GM12878 (cell line): ENCODE data around the gene CAMK2N2. TPM values are rescaled to one million over a fixed set of nuclear protein-coding genes. Genes with fewer than 3 reads are reported as not detected.

ENCODE experiments used
- ATAC-seq: fragments of 200-7000 bp; cut with Tn5 transposase; 3 replicates; pipeline ENCODE4 v1.9.1; 2020; ENCODE audit warnings: mild to moderate bottlenecking, moderate library complexity
- BruUV-seq: library from RNA; stranded (reverse); fragments of 400-500 nt; replicated peaks from 2 replicates; lab custom pipeline; 2021; lab: Mats Ljungman, UMichigan
- CTCF ChIA-PET: fragments of 300-600 bp; sonication (Branson Sonifier 250); formaldehyde crosslinking; extraction: SDS; loops from one replicate; lab custom pipeline; 2021; ENCODE audit warnings: inconsistent platforms; lab: Yijun Ruan, JAX
- POLR2A ChIA-PET: fragments of 350-600 bp; formaldehyde crosslinking; extraction: SDS; loops from one replicate; lab custom pipeline; 2021; ENCODE audit warnings: inconsistent platforms; lab: Charles Lee
- RAD21 ChIA-PET: fragments of 300-600 bp; sonication (Branson Sonifier 250); formaldehyde crosslinking; loops from one replicate; lab custom pipeline; 2023; ENCODE audit warnings: antibody characterized with exemption; ENCODE audit not compliant: unreplicated experiment; lab: Charles Lee
- SMC1A ChIA-PET: fragments of 300-600 bp; sonication (Branson Sonifier 250); formaldehyde crosslinking; loops from one replicate; lab custom pipeline; 2023; ENCODE audit not compliant: unreplicated experiment, uncharacterized antibody; lab: Charles Lee
- DNase-seq: peaks from one replicate; pipeline ENCODE4 v3.0.0-alpha.2; 2011; ENCODE audit warnings: low read depth, low spot score
- FAIRE-seq: peaks from 3 replicates; lab custom pipeline; 2011; peaks lifted over from hg19 to GRCh38; lab: Jason Lieb, UNC
- H2AFZ ChIP-seq: 2 replicates; pipeline ENCODE4 v1.6.0; 2011; ENCODE audit warnings: low read depth, low read length, control low read depth; ENCODE audit not compliant: control insufficient read depth
- H3K27ac ChIP-seq: 2 replicates; pipeline ENCODE4 v1.5.1; 2011; ENCODE audit warnings: control low read depth; ENCODE audit not compliant: control insufficient read depth, insufficient read depth
- H3K27me3 ChIP-seq, 2 experiments: replicated peaks in 1 of 2; 2 replicates each; pipeline versions ENCODE4 v1.6.0 to v1.6.1; 2011; ENCODE audit warnings: low read length in 1 of 2; ENCODE audit not compliant: control insufficient read depth in 2 of 2, insufficient read depth in 2 of 2
- H3K36me3 ChIP-seq, 2 experiments: 2 replicates each; pipeline ENCODE4 v1.5.1; 2011; ENCODE audit warnings: low read length in 1 of 2; ENCODE audit not compliant: control insufficient read depth in 2 of 2, insufficient read depth in 2 of 2
- H3K4me1 ChIP-seq: 2 replicates; pipeline ENCODE4 v1.6.1; 2011; ENCODE audit warnings: mild to moderate bottlenecking, low read length, moderate library complexity, mixed read lengths; ENCODE audit not compliant: control insufficient read depth, insufficient read depth
- H3K4me2 ChIP-seq: 2 replicates; pipeline ENCODE4 v1.6.0; 2011; ENCODE audit warnings: control low read depth; ENCODE audit not compliant: control insufficient read depth, insufficient read depth
- H3K4me3 ChIP-seq: fragments of 200-600 bp; sonication (generic); 2 replicates; pipeline ENCODE4 v1.5.1; 2016
- H3K79me2 ChIP-seq: 2 replicates; pipeline ENCODE4 v1.6.0; 2011; ENCODE audit warnings: low read length; ENCODE audit not compliant: control insufficient read depth, insufficient read depth
- H3K9ac ChIP-seq: 2 replicates; pipeline ENCODE4 v1.8.0; 2011; ENCODE audit warnings: low read length, control low read depth, mixed read lengths; ENCODE audit not compliant: control insufficient read depth, insufficient read depth
- H3K9me3 ChIP-seq: replicated peaks from 3 replicates; pipeline ENCODE4 v1.5.1; 2011; ENCODE audit warnings: mild to moderate bottlenecking, low read length; ENCODE audit not compliant: control insufficient read depth, insufficient read depth
- H4K20me1 ChIP-seq: 2 replicates; pipeline ENCODE4 v1.6.0; 2011; ENCODE audit not compliant: control insufficient read depth, insufficient read depth
- CEBPZ ChIP-seq: fragments of 150-350 bp; IDR thresholded peaks from 2 replicates; pipeline ENCODE4 v1.6.1; 2016; ENCODE audit warnings: low read depth, low read length
- CREB1 ChIP-seq: IDR thresholded peaks from 2 replicates; pipeline ENCODE4 v1.6.1; 2012; ENCODE audit warnings: low read depth, mild to moderate bottlenecking, inconsistent platforms
- DPF2 ChIP-seq: fragments of 450-650 bp; IDR thresholded peaks from 2 replicates; pipeline ENCODE4 v1.6.1; 2017; ENCODE audit warnings: mild to moderate bottlenecking
- HDAC2 ChIP-seq: fragments of 200-600 bp; sonication (generic); IDR thresholded peaks from 2 replicates; pipeline ENCODE4 v1.6.1; 2017
- IRF4 ChIP-seq: IDR thresholded peaks from 2 replicates; pipeline ENCODE4 v1.6.1; 2011; ENCODE audit warnings: low read depth, low read length
- NBN ChIP-seq: fragments of 450-650 bp; IDR thresholded peaks from 2 replicates; pipeline ENCODE4 v1.6.1; 2016
- NKRF ChIP-seq: fragments of 450-650 bp; conservative IDR thresholded peaks from 2 replicates; pipeline ENCODE4 v1.6.1; 2017; ENCODE audit warnings: mild to moderate bottlenecking, moderate library complexity
- RAD51 ChIP-seq: fragments of 450-650 bp; IDR thresholded peaks from 2 replicates; pipeline ENCODE4 v1.6.1; 2016; ENCODE audit warnings: moderate library complexity, mild to moderate bottlenecking, inconsistent platforms
- RELA ChIP-seq: fragments of 450-650 bp; IDR thresholded peaks from 2 replicates; pipeline ENCODE4 v1.8.0; 2014; ENCODE audit warnings: borderline replicate concordance; ENCODE audit not compliant: partially characterized antibody
- RUNX3 ChIP-seq: IDR thresholded peaks from 2 replicates; pipeline ENCODE4 v1.6.1; 2012; ENCODE audit warnings: low read length, inconsistent platforms
- SIX5 ChIP-seq: IDR thresholded peaks from 2 replicates; pipeline ENCODE4 v1.6.1; 2011; ENCODE audit warnings: mild to moderate bottlenecking, low read depth, low read length, moderate library complexity; ENCODE audit not compliant: severe bottlenecking
- STAT1 ChIP-seq: fragments of 450-650 bp; conservative IDR thresholded peaks from 2 replicates; pipeline ENCODE4 v1.6.1; 2014; ENCODE audit warnings: antibody characterized with exemption, mild to moderate bottlenecking
- TCF3 ChIP-seq: IDR thresholded peaks from 2 replicates; pipeline ENCODE4 v1.6.1; 2012; ENCODE audit warnings: low read depth, mild to moderate bottlenecking, low read length, borderline replicate concordance; ENCODE audit not compliant: insufficient read depth
- WGBS: methylation state at CpG from one replicate; pipeline ENCODE4 v1.1.6; 2016; ENCODE audit warnings: low lambda C conversion rate; ENCODE audit not compliant: insufficient replicate concordance, insufficient coverage; ENCODE audit errors: missing lambda C conversion rate; 5-methylcytosine and 5-hydroxymethylcytosine counted together
- in situ Hi-C: fragments of 300-500 bp; cut with MboI; formaldehyde crosslinking; loops from 9 replicates; pipeline ENCODE4 v1.14.3; 2018; ENCODE audit warnings: mixed read lengths
- intact Hi-C: fragments of 100-400 bp; cut with micrococcal nuclease; formaldehyde crosslinking; loops from one replicate; pipeline ENCODE4 v1.14.2; 2022; ENCODE audit not compliant: unreplicated experiment
- polyA plus RNA-seq, 11 experiments: library from polyadenylated mRNA; depleted of rRNA in 4 of 11; unstranded in 6 of 11; stranded (reverse) in 5 of 11; fragments of >200 nt; fragmentation: Nextera tagmentation in 4 of 11; fragmentation: Illumina TruSeq in 1 of 11; extraction: Ambion mirVana in 4 of 11; extraction: Trizol in 1 of 11; gene quantifications; 1 replicate in 1 of 11; 2 replicates in 10 of 11; pipeline versions ENCODE4 v1.2.1 to v1.2.3, GENCODE V29; 2011 to 2016; ENCODE audit warnings: inconsistent platforms in 2 of 11, missing spikeins in 2 of 11, low read depth in 1 of 11
- total RNA-seq, 4 experiments: library from RNA; depleted of rRNA in 3 of 4; stranded (reverse); fragments of >200 nt in 3 of 4; fragmentation: Illumina TruSeq in 1 of 4; extraction: Trizol in 1 of 4; gene quantifications; 2 replicates each; pipeline versions ENCODE4 v1.2.1 to v1.2.3, GENCODE V29; 2013 to 2021
- TF ChIP-seq, protein P1 (sequence below): IDR thresholded peaks from 2 replicates; pipeline ENCODE4 v1.6.1; 2011; ENCODE audit warnings: borderline replicate concordance, low read depth, mild to moderate bottlenecking, moderate library complexity, mixed read lengths, low read length; ENCODE audit not compliant: insufficient read depth; ENCODE audit errors: extremely low read length
- TF ChIP-seq, protein P2 (sequence below): IDR thresholded peaks from 2 replicates; pipeline ENCODE4 v1.6.1; 2012; ENCODE audit warnings: low read length, inconsistent platforms

Gene CAMK2N2
- total and polyA plus RNA-seq, 10 of the 15 experiments (the other 5 are each of a cell fraction or from before 2014, with no cell fraction given) = 0.06 to 1.4 (median 0.45) TPM; not detected in 1

DNA sequence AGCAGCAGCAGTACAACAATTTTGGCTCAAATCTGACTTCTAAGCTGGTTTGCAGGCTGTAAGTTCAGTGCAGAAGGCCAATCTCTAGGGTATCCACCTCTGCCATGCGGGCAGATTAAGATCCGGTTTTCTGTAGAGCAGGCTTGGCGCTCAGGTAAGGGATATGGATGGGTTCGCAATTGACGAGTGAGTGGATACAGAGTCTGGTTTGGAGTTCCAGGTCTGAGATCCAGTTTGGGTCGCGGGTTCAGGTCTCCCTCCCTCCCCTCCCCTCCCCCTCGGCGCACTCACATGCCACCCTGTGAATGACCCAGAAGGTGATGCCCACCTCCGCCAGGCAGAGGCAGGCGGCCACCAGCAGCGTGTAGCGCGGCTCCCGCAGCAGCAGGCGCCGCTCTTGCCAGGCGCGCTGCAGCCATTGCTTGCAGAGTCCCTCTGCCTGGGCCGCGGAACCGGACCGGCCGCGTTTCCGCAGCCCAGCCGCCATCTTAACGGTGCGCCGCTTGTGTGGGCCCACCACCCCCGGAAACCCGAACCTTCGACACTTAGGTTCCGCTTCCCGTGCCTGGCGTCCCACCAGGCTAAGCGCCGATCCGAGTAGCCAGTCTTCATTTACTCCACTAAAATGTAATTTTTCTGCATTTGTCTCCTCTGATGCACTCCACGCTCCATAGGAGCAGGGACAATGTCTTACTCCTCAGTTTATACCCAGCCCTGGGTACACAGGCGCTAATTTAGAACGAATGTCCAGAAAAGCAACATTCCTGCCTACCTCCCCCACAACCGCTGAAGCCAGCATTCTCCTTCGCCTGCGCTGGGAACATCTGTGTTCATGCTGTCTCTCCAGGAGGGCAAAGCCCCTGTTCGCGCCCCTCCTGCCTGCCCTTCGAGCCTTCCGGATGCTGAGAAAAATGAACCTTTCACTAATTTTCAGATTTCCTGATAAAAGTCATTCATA, 12.6 kb downstream of the CAMK2N2 start, which contains the start of gene ALG3:
TSS of gene ALG3 (minus strand) at position 509 of the 958 bp plus-strand sequence. CDS start at position 487, 22 bp downstream.
- 1% methylated on average over 47 of the region's 49 CpGs for WGBS
- no peaks in the 10 kb centered on the region for H4K20me1 ChIP-seq
- RAD21 ChIA-PET = interaction anchor here (1.1 to 1.2 kb wide), 2 partner anchors 21 to 353 kb away, joined by 8 to 17 read pairs; no protein-coding TSS in a partner anchor
- FAIRE-seq (peak; percentile 49), DNase-seq (peak; percentile 41), ATAC-seq (peak; percentile 66)
- H3K27me3 ChIP-seq = no peaks in the 10 kb centered on the region
- BruUV-seq = no TSS peak
- H3K9ac ChIP-seq = peak within 1 kb of the TSS; percentile 98
- CTCF ChIA-PET = interaction anchor here (1.1 to 7.1 kb wide), 5 partner anchors 12 to 352 kb away, joined by 3 to 69 read pairs (median 18); partner anchors contain the start of gene VWA5B2
- H3K4me1 ChIP-seq = no peaks in the 10 kb centered on the region
- intact Hi-C loops = loop anchor here (1.0 to 5.0 kb wide), 2 partner anchors 111 to 364 kb away; partner anchors contain the start of genes EIF2B5 and PARL
- H3K36me3 ChIP-seq = peaks cover 2 to 10% of the 10 kb centered on the region in 2 experiments
- no peaks in the 10 kb centered on the region for H3K9me3 ChIP-seq
- POLR2A ChIA-PET = interaction anchor here (1.4 kb wide), 1 partner anchor 54 kb away, joined by 3 read pairs; no protein-coding TSS in a partner anchor
- H3K27ac ChIP-seq = peak within 1 kb of the TSS; percentile 91
- peak within 1 kb of the TSS; percentile 82 for H3K4me3 ChIP-seq
- H2AFZ ChIP-seq = peak within 1 kb of the TSS; percentile 99
- peaks cover 17% of the 10 kb centered on the region for H3K79me2 ChIP-seq
- in situ Hi-C loops = loop anchor here (5.0 kb wide), 1 partner anchor 361 kb away; no protein-coding TSS in a partner anchor
- H3K4me2 ChIP-seq = peak within 1 kb of the TSS; percentile 100
- SMC1A ChIA-PET = no interaction called here
- no peak for TF ChIP-seq TCF3
- peak; percentile 52 for TF ChIP-seq SIX5
- TF ChIP-seq STAT1 = no peak
- TF ChIP-seq CEBPZ = no peak
- TF ChIP-seq, protein P1, sequence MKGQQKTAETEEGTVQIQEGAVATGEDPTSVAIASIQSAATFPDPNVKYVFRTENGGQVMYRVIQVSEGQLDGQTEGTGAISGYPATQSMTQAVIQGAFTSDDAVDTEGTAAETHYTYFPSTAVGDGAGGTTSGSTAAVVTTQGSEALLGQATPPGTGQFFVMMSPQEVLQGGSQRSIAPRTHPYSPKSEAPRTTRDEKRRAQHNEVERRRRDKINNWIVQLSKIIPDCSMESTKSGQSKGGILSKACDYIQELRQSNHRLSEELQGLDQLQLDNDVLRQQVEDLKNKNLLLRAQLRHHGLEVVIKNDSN = peak; percentile 7
- peak; percentile 34; the same call in 1 of the 2 replicates for TF ChIP-seq RAD51
- peak; percentile 76 for TF ChIP-seq RUNX3
- no peak for TF ChIP-seq HDAC2
- TF ChIP-seq DPF2 = 0 out of 2 replicates have a peak, but pooled peaks have one; percentile 22
- 0 out of 2 replicates have a peak, but pooled peaks have one; percentile 65 for TF ChIP-seq CREB1
- 0 out of 2 replicates have a peak, but pooled peaks have one; percentile 13 for TF ChIP-seq NBN
- no peak for TF ChIP-seq IRF4
- TF ChIP-seq, protein P2, sequence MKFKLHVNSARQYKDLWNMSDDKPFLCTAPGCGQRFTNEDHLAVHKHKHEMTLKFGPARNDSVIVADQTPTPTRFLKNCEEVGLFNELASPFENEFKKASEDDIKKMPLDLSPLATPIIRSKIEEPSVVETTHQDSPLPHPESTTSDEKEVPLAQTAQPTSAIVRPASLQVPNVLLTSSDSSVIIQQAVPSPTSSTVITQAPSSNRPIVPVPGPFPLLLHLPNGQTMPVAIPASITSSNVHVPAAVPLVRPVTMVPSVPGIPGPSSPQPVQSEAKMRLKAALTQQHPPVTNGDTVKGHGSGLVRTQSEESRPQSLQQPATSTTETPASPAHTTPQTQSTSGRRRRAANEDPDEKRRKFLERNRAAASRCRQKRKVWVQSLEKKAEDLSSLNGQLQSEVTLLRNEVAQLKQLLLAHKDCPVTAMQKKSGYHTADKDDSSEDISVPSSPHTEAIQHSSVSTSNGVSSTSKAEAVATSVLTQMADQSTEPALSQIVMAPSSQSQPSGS = no peak
- peak; percentile 97 for TF ChIP-seq NKRF
- TF ChIP-seq RELA = no peak
